ENCODE data around the gene VN1R4.
A peak's percentile ranks its signal among the peaks of the same experiment; 100 is the strongest.
"Not testable (repeated sequence)": the region's sequence is repeated elsewhere in the genome, so short reads cannot be mapped to it uniquely, and the experiment has no call there.

Gene VN1R4

DNA sequence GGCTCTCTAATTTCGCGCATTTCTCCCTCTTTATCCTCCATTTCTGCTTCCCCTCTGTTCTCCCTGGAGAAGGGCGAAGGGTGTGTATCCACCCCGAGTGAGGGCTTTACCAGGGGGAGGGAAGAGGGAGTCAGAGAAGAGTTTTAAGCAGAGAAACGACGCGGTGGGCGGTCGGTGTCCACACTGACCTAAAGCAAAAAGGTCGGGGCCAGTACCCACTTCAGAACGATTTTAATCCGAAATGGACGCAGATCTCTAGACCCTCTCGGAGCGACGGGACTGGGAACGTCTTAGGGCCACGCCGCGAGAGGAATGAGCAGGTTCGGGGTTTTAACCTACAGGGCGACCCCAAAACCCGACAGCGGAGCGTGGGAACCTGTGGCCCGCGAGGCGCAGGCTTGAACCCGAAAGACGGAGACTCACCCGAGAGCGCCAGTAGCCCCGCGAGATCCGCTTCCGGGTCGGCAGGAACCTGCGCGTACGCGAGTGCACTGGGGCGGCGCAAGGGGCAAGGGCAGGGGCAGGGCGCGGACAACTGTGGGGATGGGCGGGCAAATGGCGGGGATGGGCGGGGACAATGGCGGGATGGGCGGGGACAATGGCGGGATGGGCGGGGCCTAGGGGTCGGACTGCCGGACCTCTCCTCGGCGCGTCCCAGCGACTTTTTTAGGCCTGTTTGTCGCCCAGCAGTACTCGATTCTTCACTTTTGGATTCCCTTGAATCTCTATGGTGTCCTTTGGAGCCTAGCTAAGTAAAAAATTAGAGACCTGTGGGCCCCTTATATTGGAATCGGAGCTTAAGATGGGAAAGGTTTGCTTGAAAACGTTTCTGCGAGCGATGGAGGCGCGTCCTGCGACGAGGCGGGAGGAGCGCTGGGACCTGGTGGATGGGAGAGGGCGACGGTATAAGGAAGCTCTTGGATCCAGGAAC is 12.8 kb downstream of the VN1R4 start, which contains the start of gene ZNF677:
Gene ZNF677, minus strand, starts transcription at position 463 of the 931 bp plus-strand sequence. CDS start 3,323 bp downstream, outside the sequence.
- Histone ChIP-seq H3K4me3 (ENCODE audit: control insufficient read depth in 1 of 7, extremely low read depth in 1 of 7, insufficient read depth in 4 of 7, low read depth in 2 of 7, low read length in 6 of 7) (peak within 1 kb of the TSS; percentile 79 to 99 (median 93)), H3K27me3 (replicated peaks in 2 of 5; ENCODE audit: control insufficient read depth in 4 of 5, insufficient read depth in 5 of 5, low read length in 4 of 5) (no peaks in the 10 kb centered on the region), H3K4me1 (ENCODE audit: control extremely low read depth in 1 of 4, control insufficient read depth in 4 of 4, insufficient read depth in 4 of 4, low read length in 3 of 4) (peaks cover 3 to 9% (median 8%) of the 10 kb centered on the region in 4 experiments), H3K36me3 (ENCODE audit: control insufficient read depth in 4 of 4, insufficient read depth in 4 of 4, low read length in 3 of 4) (peaks cover 21 to 30% (median 25%) of the 10 kb centered on the region in 4 experiments), H3K9me3 (ENCODE audit: control extremely low read depth in 1 of 5, control insufficient read depth in 4 of 5, insufficient read depth in 2 of 5, low read depth in 1 of 5, low read length in 4 of 5) (peaks cover 6 to 54% (median 33%) of the 10 kb centered on the region in 5 experiments), H3K27ac (ENCODE audit: insufficient read depth in 1 of 2, low read depth in 1 of 2, low read length in 2 of 2, poor library complexity in 1 of 2, severe bottlenecking in 2 of 2) (peak within 1 kb of the TSS; percentile 37 to 87)
- POLR2A ChIA-PET, result no interaction called here
- WGBS (ENCODE audit: insufficient coverage), result 3% methylated on average over 49 of the region's 72 CpGs
- peak; percentile 92 to 96 (median 95) for DNase-seq
- CTCF ChIA-PET, result interaction anchor here (0.5 kb wide), 1 partner anchor 1585 kb away, joined by 3 read pairs; no protein-coding TSS in a partner anchor

DNA sequence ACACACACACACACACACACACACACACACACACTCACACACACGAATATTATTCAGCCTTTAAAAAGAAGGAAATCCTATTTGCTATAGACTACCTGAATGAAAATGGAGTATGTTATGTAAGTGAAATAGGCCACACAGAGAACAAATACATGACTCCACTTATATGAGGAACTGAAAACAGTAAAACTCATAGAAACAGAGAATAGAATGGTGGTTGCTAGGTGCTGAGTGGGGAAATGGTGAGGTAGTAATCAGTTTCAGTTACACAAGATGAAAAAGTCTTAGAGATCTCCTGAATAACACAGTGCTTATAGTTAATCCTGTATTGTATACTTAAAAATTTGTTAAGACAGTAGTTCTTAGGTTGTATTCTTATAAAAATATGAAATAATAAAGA is 21.0 kb downstream of the VN1R4 start:
- no peak overlapping the region for H3K4me3 ChIP-seq (ENCODE audit: control insufficient read depth in 1 of 7, extremely low read depth in 1 of 7, insufficient read depth in 4 of 7, low read depth in 2 of 7, low read length in 6 of 7)
- CTCF ChIA-PET, result no interaction called here

DNA sequence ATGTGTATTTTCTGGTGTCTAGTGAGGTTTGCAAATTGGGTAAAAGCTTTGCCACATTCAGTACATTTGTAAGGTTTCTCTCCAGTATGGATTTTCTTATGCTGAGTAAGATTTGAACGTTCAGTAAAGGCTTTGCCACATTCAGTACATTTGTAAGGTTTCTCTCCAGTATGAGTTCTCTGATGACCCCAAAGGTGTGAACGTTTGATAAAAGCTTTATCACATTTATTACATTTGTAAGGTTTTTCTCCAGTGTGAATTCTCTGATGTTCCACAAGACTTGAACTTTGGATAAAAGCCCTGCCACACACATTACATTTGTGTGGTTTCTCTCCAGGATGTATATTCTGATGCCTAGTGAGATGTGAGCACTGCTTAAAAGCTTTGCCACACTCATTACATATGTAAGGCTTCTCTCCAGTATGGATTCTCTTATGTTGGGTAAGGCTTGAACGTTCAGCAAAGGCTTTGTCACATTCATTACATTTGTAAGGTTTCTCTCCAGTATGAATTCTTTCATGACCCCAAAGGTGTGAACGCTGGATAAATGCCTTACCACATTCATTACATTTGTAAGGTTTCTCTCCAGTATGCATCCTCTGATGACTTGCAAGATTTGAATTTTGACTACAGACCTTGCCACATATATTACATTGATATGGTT is 30.3 kb downstream of the VN1R4 start:
- no peak for DNase-seq
- H3K36me3 ChIP-seq (ENCODE audit: control insufficient read depth in 4 of 4, insufficient read depth in 4 of 4, low read length in 3 of 4), result peaks cover 3 to 53% (median 15%) of the 10 kb centered on the region in 4 experiments
- H3K27me3 ChIP-seq (replicated peaks in 2 of 5; ENCODE audit: control insufficient read depth in 4 of 5, insufficient read depth in 5 of 5, low read length in 4 of 5), result no peaks in the 10 kb centered on the region
- POLR2A ChIA-PET, result no interaction called here
- peaks cover 27 to 92% (median 48%) of the 10 kb centered on the region in 5 experiments for H3K9me3 ChIP-seq (ENCODE audit: control extremely low read depth in 1 of 5, control insufficient read depth in 4 of 5, insufficient read depth in 2 of 5, low read depth in 1 of 5, low read length in 4 of 5)
- WGBS (ENCODE audit: insufficient coverage), result 100% methylated on average over 1 of the region's 4 CpGs
- no peak overlapping the region for H3K4me3 ChIP-seq (ENCODE audit: control insufficient read depth in 1 of 7, extremely low read depth in 1 of 7, insufficient read depth in 4 of 7, low read depth in 2 of 7, low read length in 6 of 7)
- no peaks in the 10 kb centered on the region for H3K4me1 ChIP-seq (ENCODE audit: control extremely low read depth in 1 of 4, control insufficient read depth in 4 of 4, insufficient read depth in 4 of 4, low read length in 3 of 4)
- CTCF ChIA-PET, result no interaction called here
- no peak overlapping the region for H3K27ac ChIP-seq (ENCODE audit: insufficient read depth in 1 of 2, low read depth in 1 of 2, low read length in 2 of 2, poor library complexity in 1 of 2, severe bottlenecking in 2 of 2)

More for the DNA sequence above, 21.0 kb downstream of the VN1R4 start:
- Histone ChIP-seq H3K36me3 (ENCODE audit: control insufficient read depth in 4 of 4, insufficient read depth in 4 of 4, low read length in 3 of 4) (peaks cover 38 to 85% (median 40%) of the 10 kb centered on the region in 4 experiments), H3K27ac (ENCODE audit: insufficient read depth in 1 of 2, low read depth in 1 of 2, low read length in 2 of 2, poor library complexity in 1 of 2, severe bottlenecking in 2 of 2) (no peak overlapping the region), H3K4me1 (ENCODE audit: control extremely low read depth in 1 of 4, control insufficient read depth in 4 of 4, insufficient read depth in 4 of 4, low read length in 3 of 4) (no peaks in the 10 kb centered on the region), H3K9me3 (ENCODE audit: control extremely low read depth in 1 of 5, control insufficient read depth in 4 of 5, insufficient read depth in 2 of 5, low read depth in 1 of 5, low read length in 4 of 5) (peaks cover 17 to 82% (median 55%) of the 10 kb centered on the region in 5 experiments), H3K27me3 (replicated peaks in 2 of 5; ENCODE audit: control insufficient read depth in 4 of 5, insufficient read depth in 5 of 5, low read length in 4 of 5) (no peaks in the 10 kb centered on the region)
- POLR2A ChIA-PET, result no interaction called here
- no peak for DNase-seq
- WGBS (ENCODE audit: insufficient coverage), result no CpG with 5 or more reads among the region's 1 CpG

DNA sequence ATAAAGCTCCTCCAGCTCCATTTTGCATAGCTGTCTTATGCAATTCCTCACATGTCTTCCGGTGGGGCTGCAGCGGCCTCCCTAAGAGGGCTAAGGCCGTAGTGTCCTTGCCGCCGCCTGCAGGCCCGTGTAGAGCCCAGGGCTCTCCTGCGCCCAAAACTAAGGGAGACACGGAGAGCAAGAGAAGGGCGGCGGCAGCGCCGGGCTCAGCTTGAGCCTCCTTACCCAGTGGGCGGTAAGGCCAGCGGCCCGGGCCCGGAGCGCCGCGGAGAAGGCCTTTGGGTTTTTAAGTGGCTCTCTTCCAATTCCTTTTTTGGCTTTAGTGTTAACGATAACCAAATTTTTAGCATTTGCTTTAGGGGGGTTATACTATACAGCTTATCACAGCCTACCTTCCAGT is 42.9 kb downstream of the VN1R4 start:
- ChIA-PET POLR2A (interaction anchor here (0.6 kb wide), 1 partner anchor 1040 kb away, joined by 3 read pairs; no protein-coding TSS in a partner anchor), CTCF (no interaction called here)
- no peaks in the 10 kb centered on the region for H3K27me3 ChIP-seq (replicated peaks in 2 of 5; ENCODE audit: control insufficient read depth in 4 of 5, insufficient read depth in 5 of 5, low read length in 4 of 5)
- H3K27ac ChIP-seq (ENCODE audit: insufficient read depth in 1 of 2, low read depth in 1 of 2, low read length in 2 of 2, poor library complexity in 1 of 2, severe bottlenecking in 2 of 2), result no peak overlapping the region
- peaks cover 8 to 57% (median 33%) of the 10 kb centered on the region in 5 experiments for H3K9me3 ChIP-seq (ENCODE audit: control extremely low read depth in 1 of 5, control insufficient read depth in 4 of 5, insufficient read depth in 2 of 5, low read depth in 1 of 5, low read length in 4 of 5)
- no peaks in the 10 kb centered on the region for H3K36me3 ChIP-seq (ENCODE audit: control insufficient read depth in 4 of 4, insufficient read depth in 4 of 4, low read length in 3 of 4)
- WGBS (ENCODE audit: insufficient coverage), result 90% methylated on average over 11 of the region's 20 CpGs
- no peaks in the 10 kb centered on the region for H3K4me1 ChIP-seq (ENCODE audit: control extremely low read depth in 1 of 4, control insufficient read depth in 4 of 4, insufficient read depth in 4 of 4, low read length in 3 of 4)
- no peak overlapping the region for H3K4me3 ChIP-seq (ENCODE audit: control insufficient read depth in 1 of 7, extremely low read depth in 1 of 7, insufficient read depth in 4 of 7, low read depth in 2 of 7, low read length in 6 of 7)
- DNase-seq, result no peak

DNA sequence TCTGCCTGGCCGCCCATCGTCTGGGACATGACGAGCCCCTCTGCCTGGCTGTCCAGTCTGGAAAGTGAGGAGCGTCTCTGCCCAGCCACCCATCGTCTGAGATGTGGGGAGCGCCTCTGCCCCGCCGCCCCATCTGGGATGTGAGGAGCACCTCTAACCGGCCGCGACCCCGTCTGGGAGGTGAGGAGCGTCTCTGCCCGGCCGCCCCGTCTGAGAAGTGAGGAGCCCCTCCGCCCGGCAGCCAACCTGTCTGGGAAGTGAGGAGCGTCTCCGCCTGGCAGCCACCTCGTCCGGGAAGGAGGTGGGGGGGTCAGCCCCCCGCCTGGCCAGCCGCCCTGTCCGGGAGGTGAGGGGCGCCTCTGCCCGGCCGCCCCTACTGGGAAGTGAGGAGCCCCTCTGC is 44.8 kb downstream of the VN1R4 start:
- H3K9me3 ChIP-seq (ENCODE audit: control extremely low read depth in 1 of 5, control insufficient read depth in 4 of 5, insufficient read depth in 2 of 5, low read depth in 1 of 5, low read length in 4 of 5), result peaks cover 3 to 60% (median 36%) of the 10 kb centered on the region in 5 experiments
- H3K4me1 ChIP-seq (ENCODE audit: control extremely low read depth in 1 of 4, control insufficient read depth in 4 of 4, insufficient read depth in 4 of 4, low read length in 3 of 4); CTCF ChIA-PET; POLR2A ChIA-PET; H3K4me3 ChIP-seq (ENCODE audit: control insufficient read depth in 1 of 7, extremely low read depth in 1 of 7, insufficient read depth in 4 of 7, low read depth in 2 of 7, low read length in 6 of 7); H3K27ac ChIP-seq (ENCODE audit: insufficient read depth in 1 of 2, low read depth in 1 of 2, low read length in 2 of 2, poor library complexity in 1 of 2, severe bottlenecking in 2 of 2); DNase-seq; H3K27me3 ChIP-seq (replicated peaks in 2 of 5; ENCODE audit: control insufficient read depth in 4 of 5, insufficient read depth in 5 of 5, low read length in 4 of 5); H3K36me3 ChIP-seq (ENCODE audit: control insufficient read depth in 4 of 4, insufficient read depth in 4 of 4, low read length in 3 of 4): not testable (repeated sequence)
- 100% methylated on average over 2 of the region's 28 CpGs for WGBS (ENCODE audit: insufficient coverage)
